Measurements from ENCODE around the gene PRKD1.
"Not testable (repeated sequence)": the region's sequence is repeated elsewhere in the genome, so short reads cannot be mapped to it uniquely, and the experiment has no call there.

PRKD1 gene

DNA sequence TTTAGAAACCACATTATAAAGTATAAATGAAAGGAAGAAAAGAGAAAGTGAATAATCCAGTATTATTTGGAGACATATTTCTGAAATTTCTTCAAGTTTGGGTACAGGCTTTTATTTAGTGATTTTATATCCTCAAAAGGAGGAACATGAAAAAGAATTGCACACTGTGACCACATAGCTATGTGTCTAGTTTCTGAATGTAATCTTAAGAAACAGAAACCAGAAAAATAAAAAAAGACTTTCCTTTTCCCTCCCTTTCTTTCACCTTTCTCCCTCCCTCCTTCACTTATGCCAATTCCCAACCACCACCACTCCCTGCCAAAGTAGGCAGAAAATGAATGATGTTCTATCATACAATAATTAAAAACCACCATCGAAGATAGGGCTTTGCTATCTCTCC, 189.6 kb downstream of the PRKD1 start:
- DNase-seq (ENCODE audit: extremely low spot score), result no peak
- POLR2A ChIA-PET, result no interaction called here
- CTCF ChIA-PET, result no interaction called here
- TF ChIP-seq, protein P1, sequence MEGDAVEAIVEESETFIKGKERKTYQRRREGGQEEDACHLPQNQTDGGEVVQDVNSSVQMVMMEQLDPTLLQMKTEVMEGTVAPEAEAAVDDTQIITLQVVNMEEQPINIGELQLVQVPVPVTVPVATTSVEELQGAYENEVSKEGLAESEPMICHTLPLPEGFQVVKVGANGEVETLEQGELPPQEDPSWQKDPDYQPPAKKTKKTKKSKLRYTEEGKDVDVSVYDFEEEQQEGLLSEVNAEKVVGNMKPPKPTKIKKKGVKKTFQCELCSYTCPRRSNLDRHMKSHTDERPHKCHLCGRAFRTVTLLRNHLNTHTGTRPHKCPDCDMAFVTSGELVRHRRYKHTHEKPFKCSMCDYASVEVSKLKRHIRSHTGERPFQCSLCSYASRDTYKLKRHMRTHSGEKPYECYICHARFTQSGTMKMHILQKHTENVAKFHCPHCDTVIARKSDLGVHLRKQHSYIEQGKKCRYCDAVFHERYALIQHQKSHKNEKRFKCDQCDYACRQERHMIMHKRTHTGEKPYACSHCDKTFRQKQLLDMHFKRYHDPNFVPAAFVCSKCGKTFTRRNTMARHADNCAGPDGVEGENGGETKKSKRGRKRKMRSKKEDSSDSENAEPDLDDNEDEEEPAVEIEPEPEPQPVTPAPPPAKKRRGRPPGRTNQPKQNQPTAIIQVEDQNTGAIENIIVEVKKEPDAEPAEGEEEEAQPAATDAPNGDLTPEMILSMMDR (IDR thresholded peaks at IDR 0.05; ENCODE audit: control extremely low read depth, extremely low read depth, low read depth, missing control alignments), result no peak

DNA sequence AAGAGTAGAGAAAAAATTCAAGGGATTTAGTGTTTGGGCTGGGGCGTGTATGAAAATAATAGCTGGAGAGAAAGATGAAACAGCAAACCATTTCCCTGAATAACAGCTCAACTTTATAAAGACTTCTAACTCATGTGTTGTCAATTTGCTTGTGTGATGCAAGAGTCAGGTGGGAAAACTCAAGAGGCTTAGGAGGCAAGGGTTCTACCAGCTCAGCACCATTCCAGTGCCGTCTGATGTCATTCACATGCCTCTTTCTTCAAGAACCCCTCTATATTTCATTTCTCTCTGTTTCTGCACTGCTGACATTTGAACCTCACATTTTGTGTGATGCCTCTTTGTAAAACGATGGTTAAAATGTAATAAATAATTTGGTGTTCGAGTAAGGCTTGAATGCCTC, 192.2 kb downstream of the PRKD1 start:
- DNase-seq (ENCODE audit: extremely low spot score), result no peak
- TF ChIP-seq, protein P1 (IDR thresholded peaks at IDR 0.05; ENCODE audit: control extremely low read depth, extremely low read depth, low read depth, missing control alignments), result no peak
- CTCF ChIA-PET, result no interaction called here
- POLR2A ChIA-PET, result interaction anchor here (0.6 kb wide), 1 partner anchor 567 kb away, joined by 3 read pairs; no protein-coding TSS in a partner anchor

DNA sequence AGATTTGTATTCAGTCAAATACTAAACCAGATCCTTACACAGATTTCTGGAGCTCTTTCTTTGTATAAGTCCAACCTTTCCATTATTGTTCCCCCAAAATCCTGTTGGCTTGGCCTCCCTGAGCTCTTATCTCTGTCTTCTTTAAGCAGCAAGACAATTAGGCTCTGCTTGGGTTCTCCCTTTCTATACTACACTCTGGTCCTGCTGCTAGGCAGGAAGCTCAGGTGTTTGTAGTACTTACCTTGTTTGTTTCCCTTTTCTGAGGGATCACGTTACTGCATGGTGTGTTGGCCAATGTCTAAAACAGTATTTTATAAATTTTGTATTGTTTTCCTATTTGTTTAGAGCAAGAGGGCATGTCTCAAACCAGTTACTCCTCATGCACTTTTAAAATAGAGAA, 192.9 kb downstream of the PRKD1 start:
- no peak for DNase-seq (ENCODE audit: extremely low spot score)
- CTCF ChIA-PET, result interaction anchor here (1.1 kb wide), 1 partner anchor 8 kb away, joined by 3 read pairs; no protein-coding TSS in a partner anchor
- POLR2A ChIA-PET, result interaction anchor here (0.6 kb wide), 1 partner anchor 568 kb away, joined by 3 read pairs; no protein-coding TSS in a partner anchor

DNA sequence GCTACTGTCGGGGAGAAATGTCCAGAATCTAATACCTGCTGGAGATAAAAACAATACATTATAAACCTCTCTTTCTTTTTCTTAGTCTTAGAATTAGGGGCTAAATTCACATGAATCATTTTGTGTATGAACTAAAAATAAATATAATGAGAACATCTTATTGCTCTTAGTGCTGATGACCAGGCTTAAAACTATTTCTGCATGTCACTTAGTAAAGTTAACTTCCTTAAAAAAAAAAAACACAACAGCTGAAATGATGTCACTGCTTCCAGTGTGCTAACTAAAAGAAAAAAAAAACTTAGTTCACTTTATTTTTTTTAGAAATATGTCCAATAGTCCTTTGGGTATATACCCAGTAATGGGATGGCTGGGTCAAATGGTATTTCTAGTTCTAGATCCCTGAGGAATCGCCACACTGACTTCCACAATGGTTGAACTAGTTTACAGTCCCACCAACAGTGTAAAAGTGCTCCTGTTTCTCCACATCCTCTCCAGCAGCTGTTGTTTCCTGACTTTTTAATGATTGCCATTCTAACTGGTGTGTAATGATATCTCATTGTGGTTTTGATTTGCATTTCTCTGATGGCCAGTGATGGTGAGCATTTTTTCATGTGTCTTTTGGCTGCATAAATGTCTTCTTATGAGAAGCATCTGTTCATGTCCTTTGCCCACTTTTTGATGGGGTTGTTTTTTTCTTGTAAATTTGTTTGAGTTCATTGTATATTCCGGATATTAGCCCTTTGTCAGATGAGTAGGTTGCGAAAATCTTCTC, 200.9 kb downstream of the PRKD1 start:
- POLR2A ChIA-PET; CTCF ChIA-PET; DNase-seq (ENCODE audit: extremely low spot score): not testable (repeated sequence)

More for the DNA sequence above, 192.9 kb downstream of the PRKD1 start:
- TF ChIP-seq, protein P1 (IDR thresholded peaks at IDR 0.05; ENCODE audit: control extremely low read depth, extremely low read depth, low read depth, missing control alignments), result no peak

DNA sequence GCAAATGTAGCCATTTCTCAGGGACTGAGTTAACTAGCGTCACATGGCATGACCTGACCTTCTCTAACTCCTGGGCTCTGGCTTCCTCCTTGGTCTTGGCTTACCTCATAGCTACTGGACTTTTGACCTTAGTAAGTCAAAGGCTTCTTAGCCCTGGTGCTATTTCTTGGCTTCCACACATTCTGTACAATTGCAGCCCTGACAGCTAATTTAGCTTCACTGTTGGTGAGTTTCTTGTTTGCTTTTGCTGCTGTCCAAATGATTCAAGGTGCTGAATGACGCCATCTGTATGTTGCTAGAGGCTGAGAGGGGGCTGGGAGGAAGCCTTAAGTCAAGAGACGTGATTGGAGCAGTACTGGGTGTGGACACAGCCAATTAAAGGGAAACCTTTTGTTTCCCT, 202.7 kb downstream of the PRKD1 start:
- ChIA-PET POLR2A (no interaction called here), CTCF (no interaction called here)
- TF ChIP-seq, protein P1 (IDR thresholded peaks at IDR 0.05; ENCODE audit: control extremely low read depth, extremely low read depth, low read depth, missing control alignments), result no peak
- no peak for DNase-seq (ENCODE audit: extremely low spot score)

DNA sequence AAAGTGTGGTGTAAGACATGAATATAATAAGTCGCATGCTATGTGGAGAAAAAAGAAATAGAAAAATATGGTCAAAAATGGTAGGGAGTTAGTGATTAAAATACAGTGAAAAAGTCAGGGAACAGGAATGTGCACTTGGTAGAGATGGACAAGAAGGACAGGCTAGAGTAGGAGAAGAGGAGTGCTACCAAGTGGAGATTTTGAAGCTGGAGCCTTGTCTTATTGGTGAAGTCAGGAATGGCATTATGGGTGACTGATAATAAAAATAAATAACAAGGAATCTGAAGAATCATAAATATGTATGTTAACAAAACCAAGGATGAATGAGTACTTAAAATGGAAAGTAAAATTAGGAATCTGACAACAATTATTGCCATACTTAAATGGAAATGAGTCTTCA, 204.8 kb downstream of the PRKD1 start:
- TF ChIP-seq, protein P1 (IDR thresholded peaks at IDR 0.05; ENCODE audit: control extremely low read depth, extremely low read depth, low read depth, missing control alignments), result no peak
- no peak for DNase-seq (ENCODE audit: extremely low spot score)
- ChIA-PET POLR2A (no interaction called here), CTCF (no interaction called here)

DNA sequence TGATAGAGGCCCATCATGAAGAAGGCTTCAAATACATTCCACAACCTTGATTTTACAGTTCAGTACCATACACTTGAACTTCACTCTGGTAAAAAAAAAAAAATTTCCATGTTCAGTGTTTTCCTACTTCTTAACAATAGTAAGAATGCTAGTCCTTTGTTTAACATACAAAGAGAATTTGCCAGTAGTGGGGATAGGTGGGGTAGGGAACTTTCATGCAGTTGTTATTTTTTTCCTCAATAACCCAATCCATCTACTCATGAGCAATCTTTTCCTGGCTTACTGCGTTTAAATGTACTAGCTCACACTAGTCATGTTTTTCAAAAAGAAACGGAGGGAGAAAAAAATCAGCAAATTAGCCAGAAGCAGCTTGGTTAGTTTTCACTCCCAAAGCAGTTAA, 206.1 kb downstream of the PRKD1 start:
- ChIA-PET POLR2A (no interaction called here), CTCF (no interaction called here)
- no peak for DNase-seq (ENCODE audit: extremely low spot score)
- TF ChIP-seq, protein P1 (IDR thresholded peaks at IDR 0.05; ENCODE audit: control extremely low read depth, extremely low read depth, low read depth, missing control alignments), result no peak
